Measurements from ENCODE around the gene GGACT. TPM values are rescaled to one million over a fixed set of nuclear protein-coding genes. Genes with fewer than 3 reads are reported as not detected.
"Not testable (repeated sequence)": the region's sequence is repeated elsewhere in the genome, so short reads cannot be mapped to it uniquely, and the experiment has no call there.

Gene GGACT
- total RNA-seq, 1 donor from 2014 or later = 4.6 TPM

DNA sequence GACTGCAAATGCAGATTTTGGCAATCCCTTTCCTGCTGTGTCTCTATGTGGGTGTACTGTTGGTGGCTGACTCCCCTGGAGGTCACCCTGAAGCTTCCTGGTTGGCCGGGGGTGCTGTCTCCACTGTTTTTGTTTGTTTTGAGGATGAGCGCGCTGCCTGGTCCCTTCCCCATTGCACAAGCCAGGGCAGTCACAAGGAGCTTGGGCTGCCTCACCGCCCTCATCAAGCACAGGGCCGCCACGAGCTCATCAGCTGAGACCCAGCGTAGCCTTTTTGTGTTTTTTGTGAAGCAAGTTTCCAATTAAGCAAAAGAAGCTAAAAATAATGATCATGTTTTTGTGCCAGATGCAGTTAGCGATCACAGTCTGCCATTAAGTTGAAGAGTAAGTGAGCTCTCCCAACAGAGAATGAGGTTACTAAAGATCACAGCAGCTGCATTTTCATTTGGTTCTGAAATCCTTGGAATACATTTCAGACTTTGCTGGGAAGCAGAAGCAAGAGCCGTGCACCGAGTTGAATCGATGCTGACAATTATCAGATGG lies 57.8 kb downstream of the GGACT start:
- no peak for DNase-seq (ENCODE audit: low read depth in 2 of 2)

DNA sequence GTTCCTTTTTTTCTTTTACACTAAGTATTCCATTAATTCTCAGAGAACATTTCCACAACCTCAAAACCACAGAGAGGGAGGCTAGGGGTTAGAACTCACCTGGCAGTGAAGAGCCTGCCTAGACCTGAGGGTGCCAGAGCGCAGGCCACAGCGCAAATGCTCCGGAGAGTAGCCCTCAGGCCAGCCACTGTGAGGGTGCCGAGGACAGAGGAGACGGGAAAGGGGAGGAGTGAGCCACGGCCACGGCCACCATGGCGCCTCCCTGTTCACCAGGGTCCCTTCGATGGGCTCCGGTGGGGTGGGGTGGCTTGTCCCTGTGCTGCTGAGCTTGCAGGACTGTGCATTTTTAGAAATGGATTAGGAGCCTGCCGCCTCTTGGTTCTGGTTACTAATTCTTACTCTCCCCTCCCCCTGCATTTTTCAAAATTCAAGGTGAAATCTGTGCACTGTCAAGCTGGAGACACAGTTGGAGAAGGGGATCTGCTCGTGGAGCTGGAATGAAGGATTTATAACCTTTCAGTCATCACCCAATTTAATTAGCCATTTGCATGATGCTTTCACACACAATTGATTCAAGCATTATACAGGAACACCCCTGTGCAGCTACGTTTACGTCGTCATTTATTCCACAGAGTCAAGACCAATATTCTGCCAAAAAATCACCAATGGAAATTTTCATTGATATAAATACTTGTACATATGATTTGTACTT lies 58.8 kb downstream of the GGACT start:
- DNase-seq (ENCODE audit: low read depth in 2 of 2) = no peak

DNA sequence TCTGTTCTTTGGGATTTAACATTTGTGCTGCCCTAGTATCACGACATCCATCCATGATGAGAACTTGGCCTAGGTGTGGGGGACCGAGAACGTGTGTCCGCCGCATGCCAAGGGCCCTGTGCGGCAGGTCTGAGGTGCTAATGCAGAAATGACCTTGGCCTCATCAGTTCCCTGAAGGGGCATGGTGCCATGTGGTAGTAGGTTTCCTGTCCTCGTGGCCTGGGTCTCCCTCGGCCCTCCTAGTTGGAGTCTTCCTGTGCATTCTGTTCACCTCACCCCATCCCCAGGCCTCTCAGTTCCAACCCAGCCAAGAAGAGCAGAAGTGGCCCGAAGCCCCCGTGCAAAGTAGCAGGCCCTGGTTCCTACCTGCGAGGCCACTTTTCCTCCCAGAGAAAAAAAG lies 59.8 kb downstream of the GGACT start:
- DNase-seq (ENCODE audit: low read depth in 2 of 2) = no peak

DNA sequence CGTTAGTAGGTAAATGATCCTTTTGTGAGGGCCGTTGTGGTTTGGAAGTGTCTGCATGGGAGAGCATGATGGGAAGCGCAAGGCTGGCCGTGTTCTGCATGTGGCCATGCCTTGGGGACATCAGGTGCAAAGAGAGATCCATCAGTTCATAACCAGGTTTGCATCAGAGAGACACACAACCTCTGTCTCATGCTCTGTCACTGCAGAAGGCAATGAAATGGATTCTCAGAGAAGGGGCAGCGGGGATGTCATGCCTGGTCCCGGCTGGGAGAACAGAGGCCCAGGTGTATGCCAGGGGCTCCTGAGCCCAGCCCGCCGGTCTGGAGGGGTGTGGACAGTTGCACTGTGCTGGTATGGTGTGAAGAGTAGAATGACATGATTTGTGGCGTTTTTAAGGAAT lies 60.2 kb downstream of the GGACT start:
- DNase-seq (ENCODE audit: low read depth in 2 of 2) = no peak

DNA sequence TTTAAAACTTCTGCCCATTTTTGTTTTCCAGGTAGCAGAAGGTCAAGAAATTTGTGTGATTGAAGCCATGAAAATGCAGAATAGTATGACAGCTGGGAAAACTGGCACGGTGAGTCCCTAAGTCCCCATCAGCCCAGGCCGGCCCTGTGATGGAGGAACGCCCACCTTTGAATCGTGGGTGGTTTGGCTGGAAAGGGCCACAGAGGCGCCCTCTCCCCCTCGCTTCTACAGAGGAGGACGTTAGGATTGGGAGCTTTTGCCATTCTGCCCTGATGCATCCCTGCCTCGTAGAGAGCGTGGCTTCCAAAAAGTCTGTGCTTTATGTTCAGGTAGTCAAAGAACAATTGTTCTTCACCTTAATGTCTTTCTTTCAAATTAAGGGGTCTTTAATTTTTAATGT lies 60.9 kb downstream of the GGACT start:
- DNase-seq (ENCODE audit: low read depth in 2 of 2) = no peak

DNA sequence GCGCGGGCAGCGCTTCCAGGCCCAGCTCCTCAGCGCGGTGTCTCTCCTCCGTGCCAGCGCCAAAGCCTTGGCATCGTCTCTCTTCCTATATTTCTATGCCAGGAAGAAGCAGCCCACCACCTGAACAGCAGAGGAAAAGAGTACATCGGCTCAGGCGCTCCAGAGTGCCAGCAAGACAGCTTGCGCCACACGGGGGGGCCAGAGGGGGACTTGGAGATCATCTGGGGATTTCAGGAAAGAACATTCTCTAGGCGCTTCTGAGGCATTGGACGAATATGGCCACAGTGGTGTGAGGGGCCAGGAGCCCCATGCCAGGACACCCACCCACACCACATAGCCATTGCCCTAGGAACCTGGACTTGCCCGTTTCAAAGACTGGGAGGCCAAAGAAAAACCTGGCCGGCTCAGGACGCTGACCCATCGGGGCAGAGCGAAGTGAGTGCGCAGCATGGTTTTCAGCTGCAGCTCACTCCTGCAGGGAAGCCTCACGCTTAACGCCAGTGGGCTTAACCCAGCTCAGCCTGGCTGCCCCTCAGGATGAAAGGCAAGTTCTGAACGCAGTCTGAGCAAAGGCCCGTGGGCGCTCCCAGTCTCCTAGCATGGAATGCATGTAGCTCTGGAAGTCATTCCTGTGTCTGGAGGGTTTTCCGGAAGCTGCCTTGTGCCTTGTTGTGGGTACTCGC lies 62.1 kb downstream of the GGACT start:
- no peak for DNase-seq (ENCODE audit: low read depth in 2 of 2)

DNA sequence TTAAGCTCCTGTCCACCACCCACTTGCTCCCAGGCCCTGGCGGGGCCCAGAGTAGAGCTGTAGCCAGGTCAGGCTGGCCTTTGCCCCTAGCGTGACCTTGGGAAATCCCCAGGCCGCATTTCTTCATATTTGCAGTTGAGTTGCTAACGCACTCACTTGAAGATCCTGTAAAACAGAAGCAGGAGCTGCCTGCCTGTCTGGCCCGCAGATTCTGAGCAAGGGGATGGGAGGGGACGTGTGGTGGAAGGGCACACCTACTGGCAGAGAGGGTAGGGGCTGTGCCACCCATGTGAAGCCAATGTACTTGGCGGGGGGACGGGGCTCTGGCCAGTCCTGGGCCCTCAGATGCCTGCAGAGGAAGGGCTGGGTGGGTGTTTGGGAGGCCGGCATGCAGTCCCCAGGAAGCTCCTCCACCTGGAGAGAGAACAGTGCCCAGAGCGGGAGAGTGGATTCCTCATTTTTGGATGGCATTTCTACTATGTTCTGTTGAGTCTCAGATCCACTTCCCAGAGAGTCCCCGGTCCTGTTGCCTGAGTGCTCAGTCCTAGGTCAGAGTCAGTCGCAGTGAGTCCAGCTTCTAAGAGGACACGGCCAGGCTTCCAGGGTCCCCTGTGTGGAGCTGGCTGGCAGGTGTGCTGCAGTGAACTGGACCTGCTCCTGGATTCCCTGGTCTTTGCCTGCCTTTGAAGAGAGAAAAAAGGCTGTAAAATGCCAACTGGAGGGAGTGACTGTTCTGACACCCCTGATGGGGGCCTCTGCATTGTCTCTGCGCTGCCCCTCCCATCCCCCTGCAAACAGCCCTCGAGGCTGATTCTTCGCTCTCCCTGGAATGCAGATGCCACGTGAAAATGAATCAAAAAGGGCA lies 62.9 kb downstream of the GGACT start:
- no peak for DNase-seq (ENCODE audit: low read depth in 2 of 2)

DNA sequence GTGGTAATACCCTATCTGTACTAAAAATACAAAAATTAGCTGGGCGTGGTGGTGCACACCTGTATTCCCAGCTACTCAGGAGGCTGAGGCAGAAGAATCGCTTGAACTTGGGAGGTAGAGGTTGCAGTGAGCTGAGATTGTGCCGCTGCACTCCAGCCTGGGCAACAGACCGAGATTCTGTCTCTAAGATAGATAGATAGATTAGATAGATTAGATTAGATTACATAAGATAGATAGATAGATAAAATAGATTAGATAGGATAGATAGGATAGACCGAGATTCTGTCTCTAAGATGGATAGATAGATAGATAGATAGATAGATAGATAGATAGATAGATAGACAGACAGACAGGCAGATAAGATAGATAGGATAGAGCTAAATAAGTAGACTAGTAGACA lies 63.9 kb downstream of the GGACT start:
- not testable (repeated sequence) for DNase-seq (ENCODE audit: low read depth in 2 of 2)

DNA sequence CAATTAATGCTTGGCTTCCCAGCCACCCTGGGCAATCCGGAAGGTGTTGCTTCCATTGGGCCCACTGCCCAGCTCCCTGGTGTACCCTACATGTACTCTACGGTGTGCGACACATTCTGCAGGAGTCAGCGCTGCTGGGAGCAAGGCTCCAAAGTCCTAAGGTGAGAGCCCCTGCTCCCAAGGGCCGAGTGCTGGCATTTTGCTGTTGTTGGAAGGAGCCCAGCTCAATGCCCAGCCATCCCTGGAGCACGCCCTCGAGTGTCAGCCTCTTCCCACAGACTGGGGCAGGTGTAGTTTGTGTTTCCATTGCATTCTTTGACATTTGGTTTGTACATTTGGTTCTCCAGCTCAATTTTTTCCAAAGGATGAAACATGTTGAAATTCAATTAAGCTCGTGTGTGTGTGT lies 64.6 kb downstream of the GGACT start:
- no peak for DNase-seq (ENCODE audit: low read depth in 2 of 2)

DNA sequence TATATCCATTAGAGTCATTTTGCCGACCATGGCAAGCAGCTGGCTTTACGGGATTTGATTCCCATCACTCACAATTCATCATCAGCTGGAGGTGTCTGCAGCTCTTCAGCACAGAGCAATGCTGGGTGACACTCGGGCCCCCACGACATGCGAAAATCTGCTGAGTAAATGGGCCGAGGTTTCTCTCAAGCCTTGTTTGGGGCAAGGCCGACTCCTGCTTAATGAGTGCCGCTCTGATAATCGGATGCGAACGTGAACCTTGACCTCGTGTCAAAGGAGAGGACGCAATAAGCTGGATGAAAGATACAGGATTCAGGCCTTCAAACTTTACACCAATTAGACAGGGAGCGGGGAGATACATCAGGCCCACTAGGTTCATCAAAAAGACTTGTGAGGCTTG lies 65.2 kb downstream of the GGACT start:
- DNase-seq (ENCODE audit: low read depth in 2 of 2) = no peak

DNA sequence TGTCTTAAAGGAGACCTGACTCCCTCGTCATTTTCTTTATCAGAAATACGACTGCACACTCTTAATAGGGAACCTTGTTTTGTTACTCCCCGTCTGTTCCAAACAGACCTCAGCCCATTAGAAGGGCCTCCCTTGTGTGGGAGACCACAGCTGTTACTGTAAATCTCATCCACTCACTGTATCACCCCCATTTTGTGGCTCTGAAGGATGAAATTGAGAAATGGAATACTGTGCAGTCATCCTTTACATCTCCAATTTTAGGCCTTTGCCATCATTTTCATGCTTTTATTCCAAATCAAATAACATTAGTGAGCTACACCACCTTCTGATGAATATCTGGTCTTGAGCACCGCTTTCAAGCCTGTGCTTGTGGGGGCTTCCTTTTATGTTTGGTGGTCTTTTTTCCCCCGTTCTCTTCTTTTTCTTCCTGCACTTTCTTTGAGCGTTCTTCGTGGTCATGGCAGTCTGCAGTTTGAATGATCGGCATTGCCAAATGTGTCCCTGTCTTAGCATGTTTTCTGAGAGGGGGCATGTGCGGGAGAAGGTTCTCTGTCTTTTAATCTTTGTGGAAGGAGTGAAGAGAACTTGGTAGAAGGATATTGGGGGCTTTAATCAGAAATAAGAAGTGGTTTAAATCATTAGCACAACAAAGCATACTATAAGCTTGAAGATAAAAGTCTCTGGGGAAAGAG lies 65.8 kb downstream of the GGACT start:
- no peak for DNase-seq (ENCODE audit: low read depth in 2 of 2)

DNA sequence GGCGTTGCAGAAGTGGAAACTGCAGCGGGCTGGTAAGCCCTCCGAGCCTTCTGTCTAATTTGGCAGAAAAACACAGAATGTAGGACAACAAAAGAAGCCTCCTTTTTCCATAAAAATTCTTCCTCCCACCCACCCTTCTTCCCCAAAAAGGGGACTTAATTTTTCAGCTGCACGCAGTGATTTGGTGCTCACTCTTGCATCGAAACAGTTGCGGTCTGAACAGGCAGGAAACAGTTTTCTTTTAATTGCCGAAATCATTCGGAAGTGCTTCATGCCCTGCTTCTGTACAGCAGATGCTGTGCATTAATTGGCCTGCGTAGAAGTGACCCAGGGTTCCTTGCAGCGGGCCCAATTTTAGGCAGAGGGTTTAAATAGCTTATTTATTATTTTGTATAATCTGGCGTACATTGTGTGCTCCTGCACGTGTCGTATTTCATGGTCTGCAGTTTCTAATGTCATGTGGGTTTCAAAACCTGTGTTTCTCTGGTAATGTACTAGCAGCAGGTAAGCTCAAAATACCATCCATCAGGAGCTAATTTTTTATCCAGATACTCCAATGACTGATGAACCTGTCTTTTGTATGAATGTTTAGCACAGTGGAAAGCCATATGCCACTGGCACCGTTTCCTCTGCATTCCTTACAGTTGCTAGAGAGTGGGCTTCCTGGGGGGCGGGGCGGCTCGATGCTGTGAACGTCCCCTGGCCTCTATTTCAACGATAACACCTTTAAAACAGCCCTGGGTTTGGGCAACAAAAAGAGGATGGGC lies 66.6 kb downstream of the GGACT start:
- DNase-seq (ENCODE audit: low read depth in 2 of 2) = no peak

DNA sequence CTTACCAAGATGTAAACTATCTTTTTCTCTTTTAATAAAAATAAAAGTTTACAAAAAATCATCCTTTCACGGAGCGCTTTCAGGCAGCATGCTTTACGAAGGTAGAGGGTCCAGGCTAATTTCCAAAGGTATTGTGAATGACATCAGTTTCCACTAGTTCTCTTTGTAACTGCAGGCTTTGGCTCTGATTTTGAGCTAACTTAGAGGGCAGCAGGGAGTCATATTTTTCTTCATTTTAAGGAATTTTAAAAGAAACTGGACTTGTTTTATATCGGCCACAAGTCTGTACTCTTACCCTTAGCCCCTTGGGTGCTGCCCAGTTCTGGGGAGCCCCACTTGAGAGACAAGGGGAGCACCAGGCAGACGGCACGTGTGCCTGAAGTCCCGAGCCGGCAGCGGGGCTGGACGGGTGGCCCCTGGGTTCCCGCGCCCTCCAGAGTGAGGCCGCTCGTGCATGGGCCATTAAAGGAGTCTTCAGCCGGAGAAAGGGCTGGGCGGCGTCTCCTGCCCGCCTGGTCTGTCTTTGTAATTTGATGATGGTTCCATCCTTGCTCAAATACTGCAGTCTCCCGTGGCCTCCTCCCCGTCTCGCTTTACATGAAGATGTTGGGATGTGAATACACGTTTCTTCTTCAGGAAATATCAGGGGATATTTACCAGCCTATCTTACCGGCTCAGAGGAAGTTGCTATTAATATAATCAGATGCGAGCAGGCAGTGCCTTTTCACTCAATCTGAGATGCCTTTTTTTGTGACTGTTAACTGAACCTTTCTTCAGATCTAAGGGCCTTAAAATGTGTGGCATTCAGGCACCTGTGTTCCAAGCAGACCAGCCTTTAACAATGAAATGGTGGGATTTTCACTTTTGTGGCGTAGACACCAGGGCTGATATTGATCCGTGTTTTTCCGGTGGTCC lies 67.4 kb downstream of the GGACT start:
- DNase-seq (ENCODE audit: low read depth in 2 of 2) = no peak

DNA sequence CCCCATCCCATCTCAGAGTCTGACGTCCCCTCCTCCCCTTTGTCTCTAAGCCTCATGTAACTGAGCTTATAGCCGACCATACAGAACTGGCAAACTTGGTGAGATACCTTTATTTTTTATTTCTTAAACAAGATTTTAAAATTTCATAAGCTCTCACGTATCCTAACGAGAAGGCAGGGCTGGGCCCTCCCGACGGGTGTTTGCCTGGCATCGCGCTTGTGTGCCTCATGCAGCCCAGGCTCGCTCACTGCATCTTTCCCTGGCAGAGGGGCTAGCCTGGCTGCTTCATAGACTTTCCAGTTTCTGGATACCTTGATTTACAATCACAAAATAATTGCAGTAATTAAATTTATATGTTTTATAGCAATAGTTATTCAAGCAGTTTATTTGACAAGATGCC lies 69.0 kb downstream of the GGACT start:
- DNase-seq (ENCODE audit: low read depth in 2 of 2) = no peak

DNA sequence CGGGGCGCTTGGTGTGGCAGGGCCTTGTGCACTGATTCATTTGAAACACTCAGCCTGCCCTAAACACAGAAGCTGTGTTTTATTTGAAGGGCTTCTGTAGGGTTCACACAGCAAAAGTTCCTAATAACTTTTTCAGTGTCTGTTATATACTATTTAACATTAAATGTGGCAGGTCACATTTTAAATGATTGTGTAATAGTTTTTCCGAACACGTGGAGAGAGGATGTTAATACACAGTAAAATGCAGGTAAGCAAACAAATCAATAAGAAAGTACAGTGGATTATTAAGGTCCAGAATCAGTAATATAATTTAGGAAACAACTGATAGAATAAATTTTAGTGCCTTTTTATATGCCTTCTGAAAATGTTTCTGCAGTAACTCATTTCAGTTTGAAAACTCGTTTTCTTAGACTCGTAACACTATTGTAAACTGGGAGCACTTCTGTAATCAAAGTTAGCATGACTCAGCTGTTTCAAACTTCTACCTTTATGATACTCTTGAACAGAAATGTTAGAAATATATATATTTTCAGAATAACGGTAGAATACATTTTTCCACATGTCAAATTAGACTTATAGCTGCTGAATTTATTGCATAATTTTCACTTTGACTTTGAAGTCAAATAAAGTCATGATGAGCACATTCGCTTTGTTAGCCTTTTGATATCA lies 70.1 kb downstream of the GGACT start:
- DNase-seq (ENCODE audit: low read depth in 2 of 2) = no peak

DNA sequence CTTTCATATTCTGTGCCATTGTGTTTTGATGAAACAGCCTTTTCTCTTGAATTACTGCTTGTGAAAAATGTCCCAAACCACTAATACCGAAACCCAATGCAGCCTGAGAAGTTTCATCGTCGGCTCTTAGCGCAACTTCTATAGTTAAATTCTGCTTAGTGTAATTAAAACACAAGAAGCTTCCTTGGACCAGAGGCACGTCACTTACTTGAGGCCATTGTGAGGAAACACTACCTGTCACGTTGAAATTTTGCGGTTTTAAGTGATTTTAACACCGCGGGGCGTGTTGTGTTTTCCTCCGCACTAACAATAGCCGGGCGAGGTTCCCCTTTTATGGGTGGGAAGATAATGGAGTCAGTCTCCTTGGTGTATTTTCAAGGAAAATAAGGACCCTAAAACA lies 70.9 kb downstream of the GGACT start:
- no peak for DNase-seq (ENCODE audit: low read depth in 2 of 2)

DNA sequence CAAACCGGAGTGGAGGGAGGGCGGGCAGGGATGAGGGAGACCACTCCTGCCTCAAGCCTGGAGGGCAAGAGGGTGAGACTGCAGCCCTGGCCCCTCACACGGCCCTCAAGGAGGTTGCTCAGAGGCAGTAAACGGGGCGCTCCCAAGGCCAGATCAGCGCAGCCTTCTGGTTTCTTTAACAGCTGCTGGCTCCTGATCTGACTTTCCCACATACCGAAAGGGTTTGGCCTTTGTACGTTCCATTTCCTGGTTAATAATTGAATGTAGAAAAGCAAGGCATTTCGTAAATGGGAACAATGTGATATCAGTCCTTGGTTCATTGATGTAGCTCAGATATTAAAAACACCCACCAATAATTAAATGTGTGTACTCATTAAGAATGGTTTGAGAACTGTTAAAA lies 71.5 kb downstream of the GGACT start:
- DNase-seq (ENCODE audit: low read depth in 2 of 2) = peak; percentile 13 to 16

DNA sequence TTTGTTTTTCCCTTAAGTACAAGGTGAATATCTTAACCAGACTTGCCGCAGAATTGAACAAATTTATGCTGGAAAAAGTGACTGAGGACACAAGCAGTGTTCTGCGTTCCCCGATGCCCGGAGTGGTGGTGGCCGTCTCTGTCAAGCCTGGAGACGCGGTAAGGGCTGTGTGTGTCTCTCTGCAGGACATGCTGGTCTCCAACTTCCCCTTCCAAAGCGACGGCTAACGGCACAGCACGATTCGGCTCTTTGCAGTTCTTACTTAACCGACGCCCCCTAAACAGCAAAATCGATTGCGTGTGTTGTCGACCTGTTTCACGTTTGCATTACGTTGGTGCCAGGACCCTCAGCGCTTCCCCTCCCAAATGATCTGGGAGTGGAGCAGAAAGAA lies 73.2 kb downstream of the GGACT start:
- DNase-seq (ENCODE audit: low read depth in 2 of 2) = no peak

DNA sequence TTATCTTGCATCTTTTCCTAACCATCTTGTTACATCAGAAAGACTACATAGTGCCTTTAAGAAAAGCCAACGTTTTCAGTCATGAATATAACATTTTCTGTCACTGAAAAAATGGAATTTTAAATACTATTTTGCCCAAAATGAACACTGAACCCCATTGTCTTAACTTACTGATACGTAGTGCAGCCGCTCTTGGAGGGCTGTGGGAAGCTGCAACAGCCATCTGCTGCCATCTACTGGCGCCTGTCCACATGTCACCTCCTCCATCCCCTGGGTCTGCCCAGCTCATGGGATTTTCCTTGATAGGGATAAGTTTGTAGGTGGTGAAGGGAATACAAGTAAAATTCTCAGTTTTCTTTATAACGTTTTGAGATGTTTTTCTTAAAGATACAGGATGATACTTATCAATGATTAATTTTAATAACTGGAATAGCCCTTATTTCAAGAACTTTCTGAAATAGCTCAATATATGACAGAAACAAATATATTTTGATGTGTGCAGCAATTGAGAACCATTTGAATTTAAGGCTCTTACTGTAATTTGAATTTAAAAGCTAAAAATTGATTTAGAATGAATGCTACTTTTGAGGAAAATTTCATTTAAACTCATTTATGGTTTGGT lies 73.7 kb downstream of the GGACT start:
- peak; percentile 71 to 80 for DNase-seq (ENCODE audit: low read depth in 2 of 2)
